OCI-LY7 (cell line): ENCODE results near the gene SNX17. TPM values are rescaled to one million over a fixed set of nuclear protein-coding genes. Genes with fewer than 3 reads are reported as not detected.

ENCODE experiments used
- BruUV-seq: library from RNA; stranded (reverse); fragments of 400-500 nt; replicated peaks from 2 replicates; lab custom pipeline; 2021; lab: Mats Ljungman, UMichigan
- CTCF ChIA-PET: fragments of 300-600 bp; sonication (Branson Sonifier 250); formaldehyde crosslinking; loops from one replicate; lab custom pipeline; 2022; ENCODE audit warnings: antibody characterized with exemption; ENCODE audit not compliant: unreplicated experiment; lab: Charles Lee
- POLR2A ChIA-PET: fragments of 300-600 bp; sonication (Branson Sonifier 250); formaldehyde crosslinking; loops from one replicate; lab custom pipeline; 2022; ENCODE audit warnings: antibody characterized with exemption; lab: Charles Lee
- DNase-seq: peaks from one replicate; pipeline ENCODE4 v3.0.0-alpha.2; 2015; ENCODE audit warnings: low spot score
- H2AFZ ChIP-seq: fragments of 200-600 bp; sonication (generic), shearing (Covaris generic); 2 replicates; pipeline ENCODE4 v1.6.1; 2014; ENCODE audit warnings: mild to moderate bottlenecking, antibody characterized with exemption, low read length, moderate library complexity
- H3K27ac ChIP-seq: fragments of 200-600 bp; sonication (generic); 2 replicates; pipeline ENCODE4 v1.5.1; 2014; ENCODE audit warnings: mixed run types, low read depth, mild to moderate bottlenecking, moderate library complexity, low read length, inconsistent platforms; ENCODE audit not compliant: poor library complexity, severe bottlenecking
- H3K36me3 ChIP-seq: fragments of 200-600 bp; sonication (generic); 2 replicates; pipeline ENCODE4 v1.6.1; 2014; ENCODE audit warnings: mild to moderate bottlenecking, antibody characterized with exemption, low read length, moderate library complexity, mixed read lengths; ENCODE audit not compliant: insufficient read depth
- H3K4me1 ChIP-seq: fragments of 200-600 bp; sonication (generic); 2 replicates; pipeline ENCODE4 v1.5.1; 2014; ENCODE audit warnings: mild to moderate bottlenecking, low read length; ENCODE audit not compliant: insufficient read depth, poor library complexity, severe bottlenecking
- H3K4me2 ChIP-seq: fragments of 200-600 bp; sonication (generic); 2 replicates; pipeline ENCODE4 v1.6.1; 2014; ENCODE audit warnings: mild to moderate bottlenecking, low read length
- H3K4me3 ChIP-seq: fragments of 200-600 bp; sonication (generic); 2 replicates; pipeline ENCODE4 v1.5.1; 2014; ENCODE audit warnings: mild to moderate bottlenecking, low read depth, low read length; ENCODE audit not compliant: poor library complexity, severe bottlenecking
- H3K79me2 ChIP-seq: fragments of 200-600 bp; sonication (generic); 2 replicates; pipeline ENCODE4 v1.6.1; 2016; ENCODE audit warnings: low read depth, mild to moderate bottlenecking, low read length, moderate library complexity, mixed read lengths; ENCODE audit not compliant: insufficient read depth
- H3K9me2 ChIP-seq: fragments of 200-600 bp; sonication (generic); 2 replicates; pipeline ENCODE4 v1.6.1; 2016; ENCODE audit warnings: mild to moderate bottlenecking, low read length, mixed read lengths; ENCODE audit not compliant: insufficient read depth
- H3K9me3 ChIP-seq: fragments of 200-600 bp; sonication (generic); 2 replicates; pipeline ENCODE4 v1.6.1; 2014; ENCODE audit warnings: mild to moderate bottlenecking, mixed run types, low read length, mixed read lengths
- H4K20me1 ChIP-seq: fragments of 200-600 bp; sonication (generic); 2 replicates; pipeline ENCODE4 v1.6.1; 2014; ENCODE audit warnings: mild to moderate bottlenecking, antibody characterized with exemption, low read length, moderate library complexity, mixed read lengths; ENCODE audit not compliant: insufficient read depth
- CTCF ChIP-seq: fragments of 200-600 bp; sonication (generic); conservative IDR thresholded peaks from 2 replicates; pipeline ENCODE4 v1.5.1; 2014; ENCODE audit warnings: mild to moderate bottlenecking, antibody characterized with exemption, low read length, moderate library complexity, mixed read lengths
- EZH2phosphoT487 ChIP-seq: fragments of 200-600 bp; sonication (generic); IDR thresholded peaks from 2 replicates; pipeline ENCODE4 v1.6.1; 2018; ENCODE audit warnings: low read depth, borderline replicate concordance, mild to moderate bottlenecking, mixed run types, antibody characterized with exemption, low read length, moderate library complexity, mixed read lengths
- intact Hi-C: fragments of 100-400 bp; cut with micrococcal nuclease; formaldehyde crosslinking; loops from one replicate; pipeline ENCODE4 v1.10.0; 2022; ENCODE audit not compliant: unreplicated experiment
- total RNA-seq, 2 experiments: library from RNA; depleted of rRNA in 1 of 2; stranded (reverse); fragments of >200 nt in 1 of 2; shearing (Covaris generic) in 1 of 2; gene quantifications; 2 replicates each; pipeline ENCODE4 v1.2.3, GENCODE V29; 2014 to 2022

The SNX17 gene
- total RNA-seq, 2 experiments from 2014 or later: 63.1 to 97.4 TPM

GRCh38 chr2:27407798-27408491, 37.5 kb downstream of the SNX17 start:
- Histone ChIP-seq H3K36me3 (peaks cover 49% of the 10 kb centered on the region), H3K9me2 (no peaks in the 10 kb centered on the region), H3K4me1 (peaks cover 24% of the 10 kb centered on the region), H3K4me2 (peak overlapping the region; percentile 96), H3K79me2 (peaks cover 64% of the 10 kb centered on the region), H4K20me1 (peaks cover 23% of the 10 kb centered on the region; the same call in 1 of the 2 replicates), H3K4me3 (peak overlapping the region; percentile 91), H2AFZ (no peak overlapping the region), H3K9me3 (no peaks in the 10 kb centered on the region), H3K27ac (peak overlapping the region; percentile 84)
- ChIA-PET CTCF (no interaction called here), POLR2A (interaction anchor here (1.1 to 1.6 kb wide), 3 partner anchors 13 to 23 kb away, joined by 3 to 4 read pairs (median 3); partner anchors contain the start of gene NRBP1)
- peak; percentile 77 for DNase-seq
- no TSS peak for BruUV-seq
- TF ChIP-seq EZH2phosphoT487 (no peak), CTCF (peak; percentile 73)
- intact Hi-C loops: loop anchor here (2.0 to 10.0 kb wide), 3 partner anchors 175 to 257 kb away; partner anchors contain the start of genes CCDC121, GPN1, SLC4A1AP and SUPT7L

- TF ChIP-seq EZH2phosphoT487: no peak
- no peak for TF ChIP-seq CTCF
- POLR2A ChIA-PET: interaction anchor here (1.1 to 2.2 kb wide), 3 partner anchors 13 to 25 kb away, joined by 3 to 24 read pairs (median 3); partner anchors contain the start of gene NRBP1
Measured at GRCh38 chr2:27408601-27409320, 38.3 kb downstream of the SNX17 start.

More at GRCh38 chr2:27408601-27409320, 38.3 kb downstream of the SNX17 start:
- H3K9me2 ChIP-seq: no peaks in the 10 kb centered on the region
- no peaks in the 10 kb centered on the region for H3K9me3 ChIP-seq
- intact Hi-C loops: loop anchor here (1.0 to 10.0 kb wide), 4 partner anchors 20 to 256 kb away; partner anchors contain the start of genes CCDC121, GPN1, NRBP1 and SLC4A1AP
- peaks cover 40% of the 10 kb centered on the region for H3K36me3 ChIP-seq
- peaks cover 24% of the 10 kb centered on the region for H3K4me1 ChIP-seq
- peaks cover 23% of the 10 kb centered on the region; the same call in 1 of the 2 replicates for H4K20me1 ChIP-seq
- H2AFZ ChIP-seq: peak overlapping the region; percentile 23; the same call in 1 of the 2 replicates
- peak; percentile 41 for DNase-seq
- peak overlapping the region; percentile 96 for H3K4me2 ChIP-seq
- peak overlapping the region; percentile 91 for H3K4me3 ChIP-seq
- no TSS peak for BruUV-seq
- peaks cover 56% of the 10 kb centered on the region for H3K79me2 ChIP-seq
- peak overlapping the region; percentile 84 for H3K27ac ChIP-seq
- CTCF ChIA-PET: no interaction called here
